Ectodermal cell (in vitro differentiated cells): Measurements from ENCODE around the gene SFTPB.
"Not testable (repeated sequence)": the region's sequence is repeated elsewhere in the genome, so short reads cannot be mapped to it uniquely, and the experiment has no call there.

Experiments
- H3K27ac ChIP-seq: 2 replicates; pipeline ENCODE4 v1.7.0; 2013; ENCODE audit warnings: mild to moderate bottlenecking, low read depth, low read length; ENCODE audit not compliant: insufficient read depth, poor library complexity, severe bottlenecking
- H3K27me3 ChIP-seq: 2 replicates; pipeline ENCODE4 v1.7.0; 2013; ENCODE audit warnings: mild to moderate bottlenecking, low read length; ENCODE audit not compliant: insufficient read depth, control insufficient read depth, poor library complexity, severe bottlenecking
- H3K36me3 ChIP-seq: one replicate; pipeline ENCODE4 v1.7.0; 2013; ENCODE audit warnings: low read length; ENCODE audit not compliant: control insufficient read depth, insufficient read depth
- H3K4me1 ChIP-seq: one replicate; pipeline ENCODE4 v1.7.0; 2013; ENCODE audit warnings: low read length; ENCODE audit not compliant: control insufficient read depth, insufficient read depth
- H3K4me3 ChIP-seq: 2 replicates; pipeline ENCODE4 v1.7.0; 2013; ENCODE audit warnings: low read depth, low read length, control low read depth; ENCODE audit not compliant: insufficient read depth
- H3K9me3 ChIP-seq: 2 replicates; pipeline ENCODE4 v1.7.0; 2013; ENCODE audit warnings: mild to moderate bottlenecking, low read length, moderate library complexity; ENCODE audit not compliant: control insufficient read depth
- WGBS, 2 experiments: methylation state at CpG; one replicate each; pipeline ENCODE4 v1.1.7; 2013; ENCODE audit warnings: missing lambda C conversion rate in 2 of 2; 5-methylcytosine and 5-hydroxymethylcytosine counted together

Gene SFTPB

DNA sequence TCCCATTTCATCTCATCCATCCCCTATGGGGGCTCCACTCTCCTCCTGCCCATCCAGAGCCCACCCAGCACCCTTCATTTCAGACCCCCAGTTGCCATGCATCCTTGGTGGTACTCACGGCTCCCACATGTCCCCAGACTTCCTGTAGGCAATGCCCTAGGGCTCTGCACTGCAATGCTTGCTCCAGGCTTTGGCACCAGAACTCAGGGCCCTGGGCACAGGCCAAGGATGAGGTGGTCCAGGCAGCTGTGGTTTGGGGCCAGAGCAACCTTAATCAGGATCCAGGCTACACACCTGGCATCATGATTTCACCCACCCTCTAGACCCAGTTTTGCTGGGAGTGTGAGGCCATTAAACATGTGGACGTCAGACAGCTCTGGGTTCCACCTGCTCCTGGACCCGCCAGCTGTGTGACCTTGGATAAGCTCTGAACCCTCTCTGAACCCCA, 414 bp downstream of the SFTPB start:
- no peak overlapping the region for H3K4me3 ChIP-seq
- WGBS, 2 experiments = 92 to 94% methylated on average over 3 of the region's 3 CpGs
- no peak overlapping the region for H3K27ac ChIP-seq
- H3K27me3 ChIP-seq = no peaks in the 10 kb centered on the region
- H3K36me3 ChIP-seq = no peaks in the 10 kb centered on the region
- no peaks in the 10 kb centered on the region for H3K4me1 ChIP-seq
- H3K9me3 ChIP-seq = no peaks in the 10 kb centered on the region

DNA sequence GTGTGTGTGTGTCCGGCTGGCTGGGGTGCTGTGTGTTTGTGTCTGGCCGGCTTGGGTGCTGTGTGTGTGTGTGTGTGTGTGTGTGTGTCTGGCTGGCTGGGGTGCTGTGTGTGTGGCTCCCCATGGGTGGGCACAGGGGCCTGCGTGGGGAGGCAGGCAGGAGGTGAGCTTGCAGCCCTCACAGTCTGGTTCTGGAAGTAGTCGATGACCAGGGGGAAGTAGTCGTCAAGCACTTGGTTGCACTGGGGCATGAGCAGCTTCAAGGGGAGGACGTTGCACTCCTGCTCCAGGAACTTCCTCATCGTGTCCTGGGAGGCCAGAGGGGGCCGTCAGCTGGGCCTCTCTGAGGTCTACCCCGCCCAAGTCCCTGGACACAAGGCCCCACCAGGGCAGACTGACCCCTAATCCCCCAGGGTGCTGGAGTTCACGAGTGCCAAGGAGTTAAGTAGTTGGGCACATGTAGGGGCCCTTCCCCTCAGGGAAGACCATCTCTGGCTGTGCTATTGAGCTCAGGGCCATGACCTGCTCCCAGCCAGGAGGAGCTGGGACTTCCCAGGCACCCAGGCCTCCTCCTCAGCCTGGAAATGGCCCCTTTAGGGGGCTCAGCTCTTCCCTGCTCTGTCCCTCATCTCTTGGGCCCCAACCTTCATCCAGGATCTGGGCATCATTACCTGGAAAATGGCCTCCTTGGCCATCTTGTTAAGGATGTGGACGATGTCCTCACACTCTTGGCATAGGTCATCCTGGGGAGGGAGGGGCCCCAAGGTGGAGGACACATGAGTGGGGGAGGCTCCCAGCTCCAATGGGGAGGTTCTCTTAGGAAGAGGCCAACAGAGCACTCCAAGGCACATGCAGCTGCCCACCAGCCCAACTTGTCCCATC, 1.3 kb downstream of the SFTPB start:
- H3K4me1 ChIP-seq = no peaks in the 10 kb centered on the region

DNA sequence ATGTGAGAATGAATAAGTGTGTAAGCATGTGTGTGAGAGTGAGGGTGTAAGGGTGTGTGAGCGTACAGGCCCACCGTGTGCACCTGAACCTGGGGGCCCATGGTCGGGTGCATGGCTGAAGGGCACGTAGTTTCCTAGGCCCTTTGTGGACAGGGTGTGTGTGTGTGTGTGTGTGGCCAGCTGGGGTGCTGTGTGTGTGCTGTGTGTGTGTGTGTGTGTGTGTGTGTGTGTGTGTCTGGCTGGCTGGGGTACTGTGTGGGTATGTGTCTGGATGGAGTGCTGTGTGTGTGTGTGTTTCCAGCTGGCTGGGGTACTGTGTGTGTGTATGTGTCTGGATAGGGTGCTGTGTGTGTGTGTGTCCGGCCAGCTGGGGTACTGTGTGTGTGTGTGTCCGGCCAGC, 2.0 kb downstream of the SFTPB start:
- H3K9me3 ChIP-seq = no peaks in the 10 kb centered on the region
- no peaks in the 10 kb centered on the region for H3K27me3 ChIP-seq
- H3K36me3 ChIP-seq = no peaks in the 10 kb centered on the region
- H3K4me1 ChIP-seq = no peaks in the 10 kb centered on the region
- no peak overlapping the region for H3K4me3 ChIP-seq
- no peak overlapping the region for H3K27ac ChIP-seq
- 88 to 97% methylated on average over 6 of the region's 6 CpGs for WGBS, 2 experiments

More for the DNA sequence above, 1.3 kb downstream of the SFTPB start:
- no peak overlapping the region for H3K4me3 ChIP-seq
- H3K27me3 ChIP-seq = no peaks in the 10 kb centered on the region
- H3K9me3 ChIP-seq = no peaks in the 10 kb centered on the region
- 86 to 90% methylated on average over 11 of the region's 11 CpGs for WGBS, 2 experiments
- H3K27ac ChIP-seq = no peak overlapping the region
- H3K36me3 ChIP-seq = no peaks in the 10 kb centered on the region

DNA sequence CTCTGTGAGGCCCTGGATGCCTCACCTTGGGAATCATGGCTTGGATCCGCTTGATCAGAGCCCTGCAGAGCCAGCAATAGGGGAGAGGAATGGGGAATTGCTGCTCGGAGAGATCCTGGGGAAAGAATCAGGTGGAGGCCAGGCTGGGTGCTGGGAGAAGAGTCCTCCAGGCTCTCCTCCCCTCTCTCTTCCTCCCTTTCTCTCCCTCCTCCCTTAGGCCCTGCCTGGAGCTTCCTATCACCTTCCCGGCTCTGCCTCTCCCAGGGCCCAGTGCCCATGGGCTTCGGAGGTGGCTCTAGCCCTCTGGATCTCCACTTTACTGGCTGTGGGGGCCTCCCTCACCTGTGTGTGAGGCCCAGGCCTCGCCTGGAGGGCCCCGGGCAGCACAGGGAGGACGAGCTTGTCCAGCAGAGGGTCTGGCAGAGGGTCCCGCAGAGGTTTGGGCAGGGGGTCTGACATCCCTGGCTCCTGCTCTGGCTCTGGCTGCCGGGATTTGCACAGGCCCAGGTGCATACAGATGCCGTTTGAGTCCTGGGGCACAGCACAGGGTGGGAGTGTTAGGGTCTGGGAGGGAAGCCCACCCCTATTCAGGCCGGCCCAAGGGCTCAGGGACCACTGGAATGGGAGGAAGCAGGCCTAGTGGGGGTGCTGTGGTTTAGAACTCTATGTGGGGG, 2.6 kb downstream of the SFTPB start:
- no peaks in the 10 kb centered on the region for H3K36me3 ChIP-seq
- H3K9me3 ChIP-seq = no peaks in the 10 kb centered on the region
- no peaks in the 10 kb centered on the region for H3K27me3 ChIP-seq
- no peak overlapping the region for H3K4me3 ChIP-seq
- H3K27ac ChIP-seq = no peak overlapping the region
- no peaks in the 10 kb centered on the region for H3K4me1 ChIP-seq
- WGBS, 2 experiments = 86 to 90% methylated on average over 11 of the region's 11 CpGs

DNA sequence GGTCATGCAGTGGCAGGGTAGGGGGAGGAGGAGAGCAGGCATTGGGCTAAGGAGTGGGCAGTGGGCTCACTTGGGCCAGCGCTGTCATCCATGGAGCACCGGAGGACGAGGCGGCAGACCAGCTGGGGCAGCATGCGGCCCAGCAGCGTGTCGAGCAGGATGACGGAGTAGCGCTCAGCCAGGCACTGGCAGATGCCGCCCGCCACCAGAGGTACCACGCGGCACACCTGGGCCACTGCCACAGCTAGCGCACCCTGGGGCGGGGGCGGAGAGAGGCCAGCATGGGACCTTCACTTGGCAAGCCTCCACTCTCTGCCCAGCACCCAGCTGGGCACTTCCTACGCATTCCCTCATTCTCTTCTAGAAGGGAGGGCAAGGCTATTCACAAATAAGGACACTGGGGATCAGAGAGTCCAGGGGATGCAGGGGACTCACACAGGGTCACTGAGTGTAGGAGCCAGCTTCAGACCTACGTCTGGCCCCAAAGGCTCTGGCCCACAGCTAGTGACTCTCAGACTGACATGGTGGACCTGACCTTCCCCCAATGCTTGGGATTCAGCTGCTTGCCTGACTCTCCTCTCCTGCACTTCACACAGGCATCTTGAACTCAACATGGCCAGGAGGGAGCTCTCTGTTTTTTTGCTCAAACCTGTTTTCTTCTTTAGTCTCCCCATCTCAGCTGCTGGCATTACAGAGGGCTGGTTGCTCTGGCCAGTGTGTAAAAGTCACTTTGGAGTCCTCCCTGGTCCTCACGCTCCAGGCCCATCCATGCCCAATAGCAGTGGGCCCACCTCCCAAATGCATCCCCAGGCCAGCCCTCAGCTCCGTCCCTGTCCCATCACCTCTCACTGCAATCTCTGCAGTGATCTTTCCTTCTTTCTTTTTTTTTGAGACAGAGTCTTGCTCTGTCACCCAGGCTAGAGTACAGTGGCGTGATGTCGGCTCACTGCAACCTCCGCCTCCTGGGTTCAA, 4.1 kb downstream of the SFTPB start:
- no peak overlapping the region for H3K27ac ChIP-seq
- H3K27me3 ChIP-seq = no peaks in the 10 kb centered on the region
- no peaks in the 10 kb centered on the region for H3K4me1 ChIP-seq
- H3K9me3 ChIP-seq = no peaks in the 10 kb centered on the region
- H3K36me3 ChIP-seq = no peaks in the 10 kb centered on the region
- H3K4me3 ChIP-seq = no peak overlapping the region
- WGBS, 2 experiments = 95% methylated on average over 23 of the region's 23 CpGs

DNA sequence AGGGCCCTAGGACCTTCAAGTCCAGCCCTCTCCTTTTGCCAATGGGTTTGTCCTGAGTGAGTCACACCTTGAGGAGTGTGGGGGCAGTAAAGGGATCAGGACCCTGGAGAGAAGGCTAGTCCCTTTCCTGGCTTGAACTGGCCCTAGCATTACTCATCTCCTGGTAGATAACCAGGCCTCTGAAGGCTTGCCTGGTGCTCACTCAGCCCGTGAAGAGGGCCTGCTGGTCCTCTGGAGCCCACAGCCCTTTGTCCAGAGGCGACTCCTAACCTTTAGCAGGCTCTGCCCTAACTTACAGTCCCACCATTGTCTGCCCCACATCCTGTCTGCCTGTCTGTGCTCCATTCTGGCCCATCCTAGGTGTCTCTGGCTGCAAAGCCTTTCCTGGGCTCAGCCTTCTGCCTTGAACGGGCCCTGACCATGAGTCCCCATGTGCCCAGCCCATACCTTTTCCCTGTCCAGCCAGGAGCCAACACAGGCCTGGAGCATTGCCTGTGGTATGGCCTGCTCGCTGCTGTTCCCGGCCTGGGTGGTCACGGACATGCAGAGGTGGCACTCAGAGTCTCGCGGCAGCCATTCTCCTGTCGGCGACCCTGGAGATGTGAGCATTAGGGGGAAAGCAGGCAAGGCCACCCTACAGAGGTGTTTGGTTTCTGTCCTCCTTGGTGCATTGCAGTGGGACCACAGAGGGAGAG, 5.0 kb downstream of the SFTPB start:
- H3K4me3 ChIP-seq = no peak overlapping the region
- H3K27ac ChIP-seq = no peak overlapping the region
- H3K36me3 ChIP-seq = no peaks in the 10 kb centered on the region
- no peaks in the 10 kb centered on the region for H3K27me3 ChIP-seq
- 91% methylated on average over 10 of the region's 10 CpGs for WGBS, 2 experiments
- H3K4me1 ChIP-seq = no peaks in the 10 kb centered on the region
- no peaks in the 10 kb centered on the region for H3K9me3 ChIP-seq

DNA sequence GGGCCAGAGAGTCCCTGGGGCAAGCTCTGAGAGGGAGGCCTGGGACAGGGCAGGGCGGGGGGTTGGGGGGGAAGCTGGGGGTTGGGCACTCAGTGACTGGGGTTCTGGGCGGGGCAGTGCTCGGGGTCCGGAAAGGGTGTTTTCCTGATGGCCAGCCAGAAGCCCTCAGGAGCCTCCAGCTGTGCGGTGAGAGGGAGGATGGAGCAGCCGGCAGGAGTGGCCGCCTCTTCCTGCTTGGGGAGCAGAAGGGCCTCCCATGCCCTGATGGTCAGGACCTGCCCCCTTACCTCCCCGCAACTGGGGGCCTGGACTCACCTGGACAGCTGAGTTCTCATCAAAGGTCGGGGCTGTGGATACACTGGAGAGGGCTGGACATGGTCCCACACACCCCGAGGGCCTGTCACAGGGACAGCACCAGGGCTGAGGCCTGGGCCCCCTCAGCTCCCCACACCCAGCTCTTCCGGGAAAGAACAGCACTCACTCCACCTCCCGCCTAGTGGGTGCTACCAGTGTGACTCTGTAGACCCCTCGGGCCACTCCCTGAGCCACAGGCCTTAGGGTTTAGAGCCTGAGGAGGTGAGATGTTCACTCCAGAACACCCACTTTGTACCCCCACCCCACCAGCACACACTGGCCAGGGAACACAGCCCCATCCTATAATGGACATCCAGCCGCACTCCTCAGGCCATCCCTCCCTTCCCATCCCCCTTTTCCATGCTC, 6.7 kb downstream of the SFTPB start:
- no peak overlapping the region for H3K27ac ChIP-seq
- no peaks in the 10 kb centered on the region for H3K4me1 ChIP-seq
- H3K27me3 ChIP-seq = no peaks in the 10 kb centered on the region
- 85 to 89% methylated on average over 14 of the region's 14 CpGs for WGBS, 2 experiments
- no peak overlapping the region for H3K4me3 ChIP-seq
- no peaks in the 10 kb centered on the region for H3K9me3 ChIP-seq
- no peaks in the 10 kb centered on the region for H3K36me3 ChIP-seq

DNA sequence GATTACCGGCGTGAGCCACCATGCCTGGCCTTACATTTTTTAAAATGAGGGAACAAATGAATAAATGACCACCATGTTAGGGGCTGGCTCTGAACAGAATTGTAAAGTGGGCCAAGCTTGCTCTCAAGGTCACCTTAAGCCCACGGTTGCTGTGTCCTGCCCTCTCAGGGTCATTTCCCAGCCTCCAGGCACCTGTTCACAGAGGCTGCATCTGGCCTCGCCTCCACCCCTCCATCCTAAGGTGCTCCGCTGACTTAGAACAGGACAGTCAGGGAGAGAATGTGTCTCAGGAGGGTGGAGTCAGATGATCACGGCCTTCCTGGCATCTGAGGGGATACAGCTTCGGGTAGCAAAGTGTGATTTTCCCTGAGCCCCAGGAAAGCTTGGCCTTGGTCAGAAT, 7.3 kb downstream of the SFTPB start:
- H3K4me1 ChIP-seq = no peaks in the 10 kb centered on the region
- no peaks in the 10 kb centered on the region for H3K27me3 ChIP-seq
- no peaks in the 10 kb centered on the region for H3K36me3 ChIP-seq
- no peak overlapping the region for H3K4me3 ChIP-seq
- 91 to 93% methylated on average over 7 of the region's 7 CpGs for WGBS, 2 experiments
- no peaks in the 10 kb centered on the region for H3K9me3 ChIP-seq
- H3K27ac ChIP-seq = no peak overlapping the region

DNA sequence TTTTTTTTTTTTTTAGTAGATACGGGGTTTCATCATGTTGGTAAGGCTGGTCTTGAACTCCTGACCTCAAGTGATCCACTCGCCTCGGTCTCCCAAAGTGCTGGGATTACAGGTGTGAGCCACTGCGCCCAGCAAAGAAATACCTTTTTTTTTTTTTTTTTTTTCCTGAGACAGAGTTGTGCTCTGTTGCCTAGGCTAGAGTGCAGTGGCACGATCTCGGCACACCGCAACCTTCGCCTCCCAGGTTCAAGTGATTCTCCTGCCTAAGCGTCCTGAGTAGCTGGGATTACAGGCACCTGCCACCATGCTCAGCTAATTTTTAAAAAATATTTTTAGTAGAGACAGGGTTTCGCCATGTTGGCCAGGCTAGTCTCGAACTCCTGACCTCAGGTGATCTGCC, 7.7 kb downstream of the SFTPB start:
- H3K4me3 ChIP-seq, H3K36me3 ChIP-seq, H3K27me3 ChIP-seq, H3K4me1 ChIP-seq, H3K27ac ChIP-seq, H3K9me3 ChIP-seq: not testable (repeated sequence)
- WGBS, 2 experiments = 93 to 94% methylated on average over 11 of the region's 11 CpGs
